GM21529 (cell line): ENCODE results near the gene HMGN3.

Experiments
- ATAC-seq: cut with Tn5 transposase; IDR thresholded peaks from one replicate; pipeline ENCODE4 v1.9.1; 2021; ENCODE audit not compliant: unreplicated experiment

HMGN3 gene

GRCh38 chr6:79188107-79188506, 46.4 kb downstream of the HMGN3 start:
- no peak for ATAC-seq

- no peak for ATAC-seq
Observed at GRCh38 chr6:79186564-79186963, 47.9 kb downstream of the HMGN3 start.

- no peak for ATAC-seq
Observed at GRCh38 chr6:79184641-79185040, 49.8 kb downstream of the HMGN3 start.

- ATAC-seq = no peak
Observed at GRCh38 chr6:79184086-79184485, 50.4 kb downstream of the HMGN3 start.

GRCh38 chr6:79180052-79180451, 54.4 kb downstream of the HMGN3 start:
- no peak for ATAC-seq

- no peak for ATAC-seq
Observed at GRCh38 chr6:79173378-79173777, 61.1 kb downstream of the HMGN3 start.

- ATAC-seq = no peak
Observed at GRCh38 chr6:79170959-79171358, 63.5 kb downstream of the HMGN3 start.

- ATAC-seq = no peak
Observed at GRCh38 chr6:79170431-79170830, 64.1 kb downstream of the HMGN3 start.

GRCh38 chr6:79168695-79168980, 65.8 kb downstream of the HMGN3 start:
- no peak for ATAC-seq

- ATAC-seq = no peak
Observed at GRCh38 chr6:79167931-79168694, 66.4 kb downstream of the HMGN3 start.

- no peak for ATAC-seq
Observed at GRCh38 chr6:79159846-79160245, 74.6 kb downstream of the HMGN3 start.

GRCh38 chr6:79158856-79159516, 75.5 kb downstream of the HMGN3 start:
- no peak for ATAC-seq

- no peak for ATAC-seq
Observed at GRCh38 chr6:79157961-79158644, 76.4 kb downstream of the HMGN3 start.

- no peak for ATAC-seq
Observed at GRCh38 chr6:79152269-79152737, 82.2 kb downstream of the HMGN3 start.
